Kidney glomerular epithelial cell (primary cell): ENCODE measurements around the gene KEL.
"Not testable (repeated sequence)": the region's sequence is repeated elsewhere in the genome, so short reads cannot be mapped to it uniquely, and the experiment has no call there.

Source experiments
- DNase-seq: peaks from one replicate; lab custom pipeline; 2025; lab: John Stamatoyannopoulos, UW

Gene KEL, protein sequence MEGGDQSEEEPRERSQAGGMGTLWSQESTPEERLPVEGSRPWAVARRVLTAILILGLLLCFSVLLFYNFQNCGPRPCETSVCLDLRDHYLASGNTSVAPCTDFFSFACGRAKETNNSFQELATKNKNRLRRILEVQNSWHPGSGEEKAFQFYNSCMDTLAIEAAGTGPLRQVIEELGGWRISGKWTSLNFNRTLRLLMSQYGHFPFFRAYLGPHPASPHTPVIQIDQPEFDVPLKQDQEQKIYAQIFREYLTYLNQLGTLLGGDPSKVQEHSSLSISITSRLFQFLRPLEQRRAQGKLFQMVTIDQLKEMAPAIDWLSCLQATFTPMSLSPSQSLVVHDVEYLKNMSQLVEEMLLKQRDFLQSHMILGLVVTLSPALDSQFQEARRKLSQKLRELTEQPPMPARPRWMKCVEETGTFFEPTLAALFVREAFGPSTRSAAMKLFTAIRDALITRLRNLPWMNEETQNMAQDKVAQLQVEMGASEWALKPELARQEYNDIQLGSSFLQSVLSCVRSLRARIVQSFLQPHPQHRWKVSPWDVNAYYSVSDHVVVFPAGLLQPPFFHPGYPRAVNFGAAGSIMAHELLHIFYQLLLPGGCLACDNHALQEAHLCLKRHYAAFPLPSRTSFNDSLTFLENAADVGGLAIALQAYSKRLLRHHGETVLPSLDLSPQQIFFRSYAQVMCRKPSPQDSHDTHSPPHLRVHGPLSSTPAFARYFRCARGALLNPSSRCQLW

DNA sequence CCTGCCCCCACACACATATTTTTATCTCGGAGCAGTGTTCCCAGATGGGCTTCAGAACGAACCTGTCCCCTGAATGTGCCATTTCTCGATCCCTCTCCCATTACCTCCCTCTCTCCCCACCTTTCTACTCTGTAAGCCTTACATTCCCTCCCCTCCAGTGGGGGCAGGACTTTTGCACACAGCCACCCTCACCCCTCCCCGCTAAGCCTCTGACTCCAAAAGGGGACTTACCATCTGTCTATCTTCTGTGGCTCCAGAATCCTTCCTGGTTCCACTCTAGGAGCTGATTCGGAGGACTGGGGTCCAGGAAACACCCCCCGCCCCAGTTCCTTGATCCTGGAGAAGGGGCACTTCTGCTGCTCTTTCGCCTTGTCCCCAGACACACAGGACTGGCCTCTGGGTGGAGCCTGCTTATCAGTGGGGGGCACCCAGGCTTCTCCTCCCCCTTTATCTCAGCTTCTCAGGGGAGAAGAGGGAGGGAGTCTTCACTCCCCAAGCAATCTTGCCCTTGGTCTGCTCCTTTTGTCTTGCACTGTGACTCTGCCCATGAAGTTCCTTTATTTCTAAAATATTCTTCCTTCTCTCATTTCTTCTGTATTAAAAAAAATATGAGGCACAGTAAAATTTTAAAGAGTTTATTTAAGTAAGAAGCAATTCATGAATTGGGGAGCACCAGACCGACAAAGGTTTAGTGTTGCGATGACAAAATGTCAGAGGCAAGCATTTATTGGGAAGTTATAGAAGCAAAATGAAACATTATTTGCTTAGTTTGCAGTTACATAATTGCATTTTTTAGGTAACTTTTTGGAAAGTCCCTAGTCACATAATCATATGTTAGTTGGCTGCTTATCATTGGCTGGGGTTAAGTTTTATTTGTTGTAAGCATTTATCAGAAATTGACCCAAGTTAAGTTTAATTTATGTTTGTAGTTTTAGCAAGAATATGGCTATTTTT is at the start of gene KEL:
Gene KEL, minus strand, starts transcription at position 391 of the 954 bp plus-strand sequence. Its CDS starts 157 bp downstream, at position 234.
- no peak for DNase-seq

DNA sequence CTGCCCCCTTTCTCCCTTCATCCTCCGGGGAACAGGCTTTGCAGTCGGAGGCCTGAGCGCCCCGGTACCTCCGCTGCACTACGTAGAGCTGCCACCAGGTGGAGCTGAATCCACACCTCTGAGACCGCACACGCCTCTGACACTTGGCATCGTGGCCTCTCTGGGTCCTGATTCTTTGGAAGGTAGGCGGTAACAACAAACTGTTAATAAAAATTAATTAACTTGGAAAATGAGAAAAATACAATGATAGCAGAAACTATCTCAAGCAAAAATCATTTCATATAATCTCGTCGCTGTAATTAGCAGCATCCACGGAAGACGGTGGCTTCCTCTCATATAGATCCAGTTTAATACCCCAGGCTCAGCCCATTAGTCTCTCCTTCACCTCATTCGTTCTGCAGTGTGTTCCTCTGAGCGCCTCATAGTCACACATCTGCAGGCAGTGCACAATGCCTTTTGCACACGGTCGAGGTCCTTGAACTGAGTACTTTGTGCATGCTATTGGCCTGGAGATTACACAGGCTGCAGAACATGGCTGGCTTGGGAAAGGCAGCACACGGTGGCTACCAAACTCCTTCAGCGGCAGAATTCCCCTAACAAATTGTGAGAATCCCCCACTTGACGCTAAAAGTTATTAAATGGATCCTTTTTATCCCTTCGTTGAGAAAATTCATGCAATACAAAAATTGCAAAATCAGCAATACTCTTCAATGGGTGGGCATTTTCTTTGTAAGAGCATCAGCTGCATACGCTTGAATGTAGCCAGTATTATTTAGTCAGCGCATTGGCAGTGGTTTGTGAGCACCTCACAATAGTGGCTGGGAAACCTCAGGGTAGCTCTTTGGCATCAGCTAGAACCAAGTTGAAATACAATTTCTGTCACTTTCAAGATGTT is 46.1 kb upstream of the KEL start:
- DNase-seq, result peak; percentile 49

DNA sequence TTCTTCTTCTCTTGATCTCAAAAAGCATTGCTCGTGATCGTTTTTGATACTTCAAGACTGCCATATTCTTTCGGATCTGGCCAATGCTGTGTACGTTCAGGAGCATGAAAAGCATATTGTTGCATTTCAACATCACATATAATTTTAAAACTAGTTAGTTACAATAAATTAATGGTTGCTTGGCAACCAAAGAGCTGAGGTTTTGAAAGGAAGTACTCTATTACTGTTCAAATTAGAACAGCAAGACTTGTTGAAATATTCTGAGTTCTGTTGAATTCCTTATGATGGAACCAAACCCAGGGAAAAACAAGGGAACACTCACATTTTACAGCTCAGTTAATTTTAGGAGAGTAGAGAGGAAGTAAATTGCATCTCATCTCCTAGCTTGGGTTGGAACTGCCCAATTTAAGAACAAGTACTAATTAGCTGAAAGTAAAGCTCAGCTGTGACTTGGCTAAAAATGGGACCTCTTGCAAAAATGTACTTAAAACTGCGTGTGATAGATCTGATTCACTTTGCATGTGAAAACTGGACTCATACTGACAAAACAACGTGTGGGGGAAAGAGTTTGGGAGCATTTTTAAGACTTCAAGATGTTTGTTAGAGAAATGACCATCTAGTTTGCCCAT is 43.6 kb upstream of the KEL start:
- DNase-seq, result no peak

DNA sequence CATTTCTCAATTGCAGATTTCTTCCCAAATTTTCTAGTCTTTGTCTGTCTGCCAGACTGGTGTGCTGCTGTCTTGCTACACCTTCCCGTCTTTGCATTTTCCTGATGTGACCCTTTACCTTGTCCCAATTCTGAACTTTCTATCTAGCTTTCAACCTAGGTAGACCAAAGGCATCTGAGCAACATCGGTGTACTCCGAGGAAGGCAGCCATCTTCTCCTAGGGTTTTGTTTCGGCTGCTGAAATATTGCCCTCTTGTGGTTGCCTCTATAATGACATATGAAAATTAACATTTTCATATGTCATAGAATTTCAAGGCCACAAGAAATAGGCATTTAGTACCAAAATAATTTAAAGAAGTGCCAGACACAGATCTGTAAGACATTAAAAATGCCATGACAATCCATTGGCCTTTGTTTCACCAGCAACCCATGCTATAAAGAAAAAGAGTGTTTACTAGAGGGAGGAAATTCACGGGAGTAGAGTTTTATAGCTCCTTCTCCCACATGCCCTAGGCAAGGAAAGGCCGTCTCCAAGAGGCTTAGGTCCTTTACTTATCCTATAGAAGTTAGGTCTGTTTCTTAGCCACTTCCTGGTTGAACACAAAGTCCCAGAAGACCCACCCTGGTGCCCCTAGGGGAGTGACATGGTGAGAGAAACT is 41.4 kb upstream of the KEL start:
- peak; percentile 44 for DNase-seq

DNA sequence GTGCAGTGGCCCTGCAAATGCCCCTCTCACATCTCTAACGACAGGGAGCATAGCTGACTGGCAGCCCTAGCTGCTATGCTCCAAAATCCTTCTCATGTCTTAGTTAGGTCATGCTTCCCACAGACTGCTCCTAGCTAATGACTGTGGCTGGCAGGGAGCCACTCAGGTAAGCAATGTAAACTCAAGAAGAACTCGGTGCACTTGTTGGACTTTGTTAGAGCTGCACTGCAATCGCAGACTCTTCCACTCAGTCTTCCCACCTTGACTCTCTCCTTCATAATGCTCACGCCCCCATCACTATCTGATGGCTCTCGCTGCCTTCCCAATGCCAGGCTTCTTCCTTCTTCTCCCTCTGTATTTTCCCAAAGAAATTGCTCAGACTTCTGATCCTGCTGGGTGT is 40.7 kb upstream of the KEL start:
- no peak for DNase-seq

DNA sequence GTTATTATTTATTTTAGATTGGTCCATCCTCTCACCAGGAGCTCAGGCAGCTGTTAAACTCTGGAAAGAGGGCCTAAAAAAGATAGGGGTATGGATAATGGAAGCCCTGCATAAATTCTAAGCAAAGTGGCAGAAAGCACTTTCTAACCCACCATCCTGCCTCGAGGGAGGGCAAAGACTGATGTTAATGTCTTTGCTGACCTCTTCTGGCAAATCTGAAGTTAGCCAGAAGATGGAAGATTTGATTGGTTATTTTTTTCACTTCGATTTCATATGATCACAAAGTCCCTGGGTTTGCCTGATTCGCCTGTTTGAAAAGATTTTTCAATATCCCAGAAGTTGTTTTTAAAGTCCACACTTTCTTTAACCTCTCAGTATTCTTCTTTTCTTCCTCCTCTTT is 39.9 kb upstream of the KEL start:
- no peak for DNase-seq

DNA sequence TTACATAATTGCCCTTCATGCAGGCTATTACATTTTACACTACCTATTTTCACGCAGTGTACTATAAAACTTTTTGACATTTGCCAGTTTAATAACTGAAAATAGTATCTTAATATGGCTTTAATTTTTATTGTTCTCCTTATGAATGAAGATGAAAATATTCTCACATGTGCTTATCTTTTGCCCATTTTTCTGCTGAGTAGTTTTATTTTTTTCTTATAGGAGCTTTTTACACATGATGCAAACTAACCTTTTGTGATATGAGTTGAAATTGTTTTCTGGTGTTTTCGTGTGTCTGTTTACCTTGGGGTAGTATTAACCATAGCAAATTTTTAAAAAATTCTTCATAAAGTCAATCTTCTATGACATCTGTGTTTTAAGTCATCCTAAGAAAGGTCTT is 38.5 kb upstream of the KEL start:
- no peak for DNase-seq

DNA sequence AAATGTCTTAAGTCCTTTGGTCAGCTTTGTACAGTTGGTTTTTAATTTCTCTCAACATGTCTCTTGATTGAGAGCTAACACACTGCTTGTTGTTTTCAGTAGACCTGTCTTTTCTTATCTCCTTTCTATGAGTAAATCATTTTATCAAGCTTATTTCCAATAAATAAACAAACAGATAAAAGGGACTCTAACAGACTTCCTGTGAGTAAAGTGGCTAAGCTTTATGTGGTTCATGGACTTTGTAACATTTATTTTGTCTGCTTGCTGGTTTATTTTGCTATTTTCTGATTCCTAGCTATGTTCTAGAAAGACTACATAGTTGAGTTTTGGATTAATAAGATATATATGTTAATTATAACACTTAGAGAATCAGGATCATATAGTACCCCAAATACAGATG is 37.6 kb upstream of the KEL start:
- no peak for DNase-seq

DNA sequence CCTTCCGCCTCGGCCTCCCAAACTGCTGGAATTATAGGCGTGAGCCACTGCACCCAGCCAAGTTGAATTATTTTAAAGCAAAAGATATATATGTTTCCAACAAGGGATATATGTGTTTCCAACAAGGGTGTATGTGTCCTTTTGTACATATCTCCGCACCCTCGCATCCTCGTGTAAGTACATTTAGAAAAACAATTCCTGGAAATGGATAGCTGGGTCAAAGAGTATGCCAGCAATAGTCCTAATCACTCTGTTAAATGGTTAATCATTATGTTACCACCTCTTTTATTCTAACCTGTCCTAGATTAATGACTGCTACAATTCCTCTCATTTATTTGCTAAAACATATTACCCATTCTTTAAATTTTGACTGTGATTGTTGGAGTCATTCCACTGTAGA is 36.8 kb upstream of the KEL start:
- DNase-seq, result no peak

DNA sequence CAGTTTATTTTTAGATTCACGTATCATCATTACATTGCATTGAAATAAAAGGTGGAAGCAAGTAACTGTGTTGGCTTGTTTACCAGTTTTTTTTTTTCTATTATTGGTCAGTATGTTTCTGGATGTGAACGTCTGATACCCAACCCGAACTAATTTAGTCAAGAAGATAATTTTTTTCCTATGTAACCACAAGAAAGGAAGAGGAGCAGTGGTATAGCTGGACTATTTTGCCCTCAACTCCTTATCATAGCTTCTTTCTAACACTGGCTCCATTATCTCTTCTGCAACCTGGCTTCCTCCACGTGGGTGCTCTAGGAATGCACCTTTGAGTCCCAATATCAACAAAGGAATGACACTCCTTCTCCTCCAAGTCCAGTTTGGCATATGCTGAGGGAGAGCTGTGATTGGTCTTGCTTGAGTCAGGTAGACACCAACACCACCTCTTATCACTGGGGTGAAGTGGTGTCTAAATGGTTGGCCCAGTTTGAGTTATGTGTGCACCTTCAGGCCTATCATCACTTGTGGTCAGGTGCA is 35.4 kb upstream of the KEL start:
- DNase-seq, result no peak

DNA sequence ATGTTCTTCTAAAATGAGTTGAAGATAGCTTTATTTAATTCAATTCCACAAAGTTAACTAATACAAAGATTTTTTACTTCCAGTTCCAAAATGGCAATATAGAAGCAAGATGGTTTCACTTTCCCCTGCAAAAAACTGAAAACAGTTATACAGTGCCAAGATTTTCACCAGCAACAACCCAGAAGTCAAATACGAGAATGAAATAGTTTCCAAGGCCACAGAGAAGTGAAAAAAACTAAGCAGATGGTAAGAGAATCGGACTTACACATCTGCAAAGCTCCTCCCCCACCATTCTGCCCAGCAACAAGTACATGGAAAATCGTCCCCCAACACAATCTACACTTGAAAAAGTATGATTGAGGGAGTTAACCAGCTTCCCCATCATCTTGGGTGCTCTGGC is 30.3 kb upstream of the KEL start:
- no peak for DNase-seq

DNA sequence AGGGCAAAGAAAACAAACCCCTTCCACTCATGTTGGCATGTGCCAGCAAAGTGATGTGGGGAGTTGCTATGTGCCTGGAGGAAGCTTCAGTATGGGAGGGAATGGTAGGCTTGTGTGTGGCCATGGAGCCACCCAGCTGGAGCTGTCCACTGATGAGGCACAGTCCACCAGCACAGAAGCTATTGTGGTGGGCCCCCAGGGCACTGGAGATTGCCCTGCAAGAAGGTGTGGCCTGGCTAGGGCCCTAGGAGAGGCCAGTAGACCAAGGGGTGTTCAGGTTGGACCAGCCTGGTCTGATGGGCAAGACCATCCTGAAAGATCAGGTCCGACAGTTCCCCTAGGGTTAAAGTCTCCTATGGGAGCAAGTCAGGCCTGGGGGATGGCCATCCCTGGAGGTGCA is 22.1 kb upstream of the KEL start:
- no peak for DNase-seq

DNA sequence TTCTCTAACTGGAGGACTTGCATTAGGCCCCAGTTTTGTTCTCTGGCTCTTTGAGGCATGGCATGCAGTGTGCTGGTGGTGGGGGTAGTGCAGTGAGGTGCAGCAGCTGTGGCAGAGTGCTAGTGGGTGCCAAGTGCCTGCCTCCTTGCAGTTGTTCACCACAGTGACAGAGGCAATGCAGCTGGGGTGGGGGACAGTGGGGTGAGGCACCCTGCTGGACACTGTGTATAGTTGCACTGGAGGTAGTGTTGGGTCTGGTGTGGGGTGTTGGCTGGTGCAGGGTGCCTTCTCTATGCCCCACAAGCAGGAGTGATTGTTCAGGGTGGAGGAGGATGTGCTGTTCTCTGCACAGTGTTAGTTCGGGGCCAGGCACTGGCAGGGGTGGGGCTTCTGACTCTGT is 21.7 kb upstream of the KEL start:
- DNase-seq, result no peak

DNA sequence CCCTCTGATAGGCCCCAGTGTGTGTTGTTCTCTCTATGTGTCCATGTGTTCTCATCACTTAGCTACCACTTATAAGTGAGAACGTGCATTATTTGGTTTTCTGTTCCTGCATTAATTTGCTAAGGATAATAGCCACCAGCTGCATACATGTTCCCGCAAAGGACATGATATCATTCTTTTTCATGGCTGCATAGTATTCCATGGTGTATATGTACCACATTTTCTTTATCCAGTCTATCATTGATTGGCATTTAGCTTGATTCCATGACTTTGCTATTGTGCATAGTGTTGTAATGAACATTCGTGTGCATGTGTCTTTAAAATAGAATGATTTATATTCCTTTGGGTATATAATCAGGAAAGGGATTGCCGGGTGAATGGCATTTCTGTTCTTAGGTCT is 16.2 kb upstream of the KEL start:
- DNase-seq, result not testable (repeated sequence)

DNA sequence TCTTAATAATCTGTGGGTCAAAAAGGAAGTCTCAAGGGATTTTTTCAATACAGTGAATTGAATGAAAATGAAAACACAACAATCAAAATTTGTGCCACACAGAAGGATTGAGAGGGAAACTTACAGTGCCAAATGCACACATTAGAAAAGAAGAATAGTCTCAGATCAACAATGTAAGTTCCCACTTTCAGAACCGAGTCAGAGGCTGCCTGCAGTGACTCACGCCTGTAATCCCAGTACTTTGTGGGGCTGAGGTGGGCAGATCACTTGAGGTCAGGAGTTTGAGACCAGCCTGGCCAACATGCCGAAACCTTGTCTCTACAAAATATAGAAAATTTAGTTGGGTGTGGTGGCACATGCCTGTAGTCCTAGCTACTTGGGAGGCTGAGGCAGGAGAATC is 12.5 kb upstream of the KEL start:
- DNase-seq, result no peak

DNA sequence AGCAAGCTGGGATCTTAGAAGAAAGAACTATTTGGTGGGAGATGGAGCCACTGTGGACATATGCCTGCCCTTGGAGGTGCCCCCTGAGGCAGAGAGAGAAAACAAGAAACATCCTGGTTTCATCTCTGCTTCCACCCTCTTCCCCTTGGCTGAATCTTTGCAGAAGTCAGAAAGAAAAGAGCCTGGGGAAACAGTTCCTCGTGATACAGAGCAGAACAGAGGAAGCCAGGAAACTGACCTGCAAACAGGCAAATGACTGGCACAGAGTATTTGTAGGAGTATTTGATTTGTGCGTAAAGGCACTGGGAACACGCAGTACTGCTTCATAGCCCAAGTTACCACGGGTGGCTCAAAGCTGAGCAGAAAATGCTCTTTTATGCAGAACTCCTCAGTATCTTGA is 7.0 kb upstream of the KEL start:
- no peak for DNase-seq

DNA sequence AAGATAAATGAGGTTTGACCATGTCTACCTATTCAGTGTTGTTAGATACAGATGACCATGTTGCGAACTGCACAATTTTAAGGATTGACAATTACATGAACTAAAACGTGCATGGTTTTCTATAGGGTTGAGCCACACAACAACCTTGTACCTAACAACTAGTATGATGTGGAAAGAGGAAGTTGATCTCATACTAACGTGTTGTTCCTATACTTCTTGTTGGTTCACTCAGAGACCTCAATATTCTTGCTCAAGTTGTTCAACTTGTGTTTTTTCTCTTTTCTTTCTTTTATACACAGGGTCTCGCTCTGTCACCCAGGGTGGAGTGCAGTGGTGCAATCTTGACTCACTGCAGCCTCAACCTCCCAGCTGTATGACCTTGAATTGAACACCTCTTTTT is 6.1 kb upstream of the KEL start:
- DNase-seq, result no peak

DNA sequence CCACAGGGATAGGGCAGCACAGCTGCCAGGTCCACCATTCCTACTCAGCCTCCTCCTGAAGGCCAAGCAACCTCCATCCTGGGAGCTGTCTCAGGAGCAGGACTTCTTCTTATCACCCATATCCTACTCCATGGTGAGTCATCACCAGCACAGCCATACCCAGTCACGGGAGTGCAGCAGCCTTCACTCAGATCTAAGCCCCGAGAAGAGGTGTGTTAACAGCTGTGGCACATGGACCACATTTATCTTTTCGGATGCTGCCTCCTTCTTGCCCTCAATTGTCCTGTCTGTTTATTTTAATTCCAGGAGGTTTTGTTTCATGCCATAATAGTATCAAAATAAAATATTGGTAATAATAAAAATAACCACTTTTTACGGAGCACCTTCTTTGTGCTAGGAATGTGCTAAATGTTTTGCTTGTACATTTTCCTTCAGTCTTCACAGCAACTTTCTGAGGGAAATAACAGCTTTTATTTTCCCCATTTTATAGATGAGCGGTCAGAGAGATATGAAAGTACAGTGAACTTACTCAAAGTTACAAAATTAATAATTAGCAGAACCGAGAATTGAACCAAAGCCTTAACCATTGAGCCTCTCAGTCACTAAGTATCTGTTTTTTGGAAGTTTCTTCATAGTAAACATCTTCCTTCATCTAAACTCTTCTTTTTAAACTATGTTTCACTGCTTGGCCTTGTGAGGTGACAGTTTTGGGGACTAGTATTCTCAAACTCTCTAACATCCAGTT is 2.5 kb upstream of the KEL start:
- DNase-seq, result no peak

DNA sequence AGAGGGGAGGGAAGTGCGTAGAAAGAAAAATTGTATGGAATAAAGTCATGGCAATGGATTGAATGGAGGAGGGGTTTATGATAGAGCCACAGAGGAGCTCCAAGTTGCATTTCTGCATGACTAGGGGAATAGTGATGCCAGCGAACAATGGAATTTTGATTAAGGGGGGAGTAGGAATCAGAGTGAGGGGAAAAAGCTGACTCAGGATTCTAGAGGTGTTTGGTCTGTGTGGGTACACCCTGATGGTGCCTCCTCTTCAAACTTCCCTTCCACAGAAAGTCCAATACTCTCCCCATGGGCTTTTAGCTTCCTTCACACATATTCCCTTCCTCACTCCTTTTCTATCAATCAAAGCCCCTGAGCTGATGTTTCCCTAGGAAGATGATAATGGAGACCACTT is 1.8 kb upstream of the KEL start:
- DNase-seq, result no peak
